Neural cell (in vitro differentiated cells): ENCODE measurements around the gene STK24. TPM values are rescaled to one million over a fixed set of nuclear protein-coding genes. Genes with fewer than 3 reads are reported as not detected.

ENCODE experiments used
- H2AFZ ChIP-seq: fragments of 200-600, 300-800 bp; sonication (generic), shearing (Covaris generic); 2 replicates; pipeline ENCODE4 v1.6.0; 2014; ENCODE audit warnings: low read depth, mild to moderate bottlenecking, antibody characterized with exemption, low read length, moderate library complexity
- H3F3A ChIP-seq: fragments of 200-600 bp; shearing (Covaris generic); 2 replicates; pipeline ENCODE4 v1.6.1; 2016; ENCODE audit warnings: mild to moderate bottlenecking, moderate library complexity, mixed read lengths, antibody characterized with exemption, low read length; ENCODE audit not compliant: insufficient read depth, poor library complexity, severe bottlenecking
- H3K27ac ChIP-seq: fragments of 200-600, 300-800 bp; sonication (generic), shearing (Covaris generic); 2 replicates; pipeline ENCODE4 v1.5.1; 2014; ENCODE audit warnings: mild to moderate bottlenecking, low read length, moderate library complexity
- H3K27me3 ChIP-seq: fragments of 300-800, 200-600 bp; sonication (generic), shearing (Covaris generic); 2 replicates; pipeline ENCODE4 v1.6.0; 2014; ENCODE audit warnings: mild to moderate bottlenecking, low read depth, low read length, moderate library complexity; ENCODE audit not compliant: insufficient read depth
- H3K36me3 ChIP-seq: fragments of 300-800, 200-600 bp; sonication (generic), shearing (Covaris generic); 2 replicates; pipeline ENCODE4 v1.5.1; 2014; ENCODE audit warnings: mild to moderate bottlenecking, antibody characterized with exemption, low read length, moderate library complexity; ENCODE audit not compliant: insufficient read depth
- H3K4me2 ChIP-seq: fragments of 300-800, 200-600 bp; sonication (generic), shearing (Covaris generic); 2 replicates; pipeline ENCODE4 v1.6.0; 2014; ENCODE audit warnings: mild to moderate bottlenecking, low read length
- H3K4me3 ChIP-seq: fragments of 300-800, 200-600 bp; sonication (generic), shearing (Covaris generic); 2 replicates; pipeline ENCODE4 v1.5.1; 2014; ENCODE audit warnings: mild to moderate bottlenecking, low read length, moderate library complexity
- H3K79me2 ChIP-seq: fragments of 200-600 bp; shearing (Covaris generic); replicated peaks from 2 replicates; pipeline ENCODE4 v1.6.0; 2014; ENCODE audit warnings: mild to moderate bottlenecking, low read length, moderate library complexity; ENCODE audit not compliant: insufficient read depth
- H3K9ac ChIP-seq: fragments of 300-800, 200-600 bp; sonication (generic), shearing (Covaris generic); 2 replicates; pipeline ENCODE4 v1.6.1; 2016; ENCODE audit warnings: mild to moderate bottlenecking, low read length, mixed read lengths
- H3K9me2 ChIP-seq: fragments of 200-600 bp; shearing (Covaris generic); 2 replicates; pipeline ENCODE4 v1.6.1; 2016; ENCODE audit warnings: mild to moderate bottlenecking, low read length, mixed read lengths; ENCODE audit not compliant: insufficient read depth
- H3K9me3 ChIP-seq: fragments of 200-600, 300-800 bp; sonication (generic), shearing (Covaris generic); 2 replicates; pipeline ENCODE4 v1.6.1; 2016; ENCODE audit warnings: mild to moderate bottlenecking, mixed run types, low read length, moderate library complexity, mixed read lengths
- H4K20me1 ChIP-seq: fragments of 200-600 bp; shearing (Covaris generic); 2 replicates; pipeline ENCODE4 v1.6.1; 2016; ENCODE audit warnings: mild to moderate bottlenecking, mixed run types; ENCODE audit not compliant: insufficient read depth
- EP300 ChIP-seq: fragments of 450-650 bp; conservative IDR thresholded peaks from 2 replicates; pipeline ENCODE4 v1.6.1; 2014; ENCODE audit warnings: antibody characterized with exemption, mild to moderate bottlenecking, moderate library complexity; ENCODE audit not compliant: poor library complexity, severe bottlenecking
- EZH2 ChIP-seq: fragments of 200-600, 300-800 bp; shearing (Covaris generic), sonication (generic); IDR thresholded peaks from 2 replicates; pipeline ENCODE4 v1.6.1; 2014; ENCODE audit warnings: antibody characterized with exemption, low read length, borderline replicate concordance, mild to moderate bottlenecking; ENCODE audit not compliant: insufficient read depth, poor library complexity, severe bottlenecking
- MXI1 ChIP-seq: fragments of 450-650 bp; conservative IDR thresholded peaks from 2 replicates; pipeline ENCODE4 v1.6.1; 2014; ENCODE audit warnings: antibody characterized with exemption, mild to moderate bottlenecking; ENCODE audit not compliant: poor library complexity, severe bottlenecking
- POLR2AphosphoS5 ChIP-seq: IDR thresholded peaks from 2 replicates; pipeline ENCODE4 v1.6.1; 2012
- RAD21 ChIP-seq: fragments of 450-650 bp; conservative IDR thresholded peaks from 2 replicates; pipeline ENCODE4 v1.6.1; 2014; ENCODE audit warnings: antibody characterized with exemption, mild to moderate bottlenecking, moderate library complexity
- SMC3 ChIP-seq: fragments of 450-650 bp; conservative IDR thresholded peaks from 2 replicates; pipeline ENCODE4 v1.6.1; 2014; ENCODE audit warnings: antibody characterized with exemption, mild to moderate bottlenecking, moderate library complexity; ENCODE audit not compliant: poor library complexity
- TAF1 ChIP-seq: IDR thresholded peaks from 2 replicates; pipeline ENCODE4 v1.6.1; 2012; ENCODE audit warnings: low read depth
- polyA plus RNA-seq: library from polyadenylated mRNA; depleted of rRNA; stranded (reverse); fragments of >200 nt; gene quantifications from 2 replicates; pipeline ENCODE4 v1.2.3, GENCODE V29; 2014
- TF ChIP-seq, protein P1 (sequence below): fragments of 450-650 bp; IDR thresholded peaks from 2 replicates; pipeline ENCODE4 v1.5.1; 2014; ENCODE audit warnings: antibody characterized with exemption, mild to moderate bottlenecking, moderate library complexity; ENCODE audit not compliant: poor library complexity, severe bottlenecking
- TF ChIP-seq, protein P2 (sequence below): IDR thresholded peaks from 2 replicates; pipeline ENCODE4 v1.6.1; 2012; ENCODE audit warnings: borderline replicate concordance

The STK24 gene
- polyA plus RNA-seq, 1 donor from 2014 or later = 66.0 TPM

DNA sequence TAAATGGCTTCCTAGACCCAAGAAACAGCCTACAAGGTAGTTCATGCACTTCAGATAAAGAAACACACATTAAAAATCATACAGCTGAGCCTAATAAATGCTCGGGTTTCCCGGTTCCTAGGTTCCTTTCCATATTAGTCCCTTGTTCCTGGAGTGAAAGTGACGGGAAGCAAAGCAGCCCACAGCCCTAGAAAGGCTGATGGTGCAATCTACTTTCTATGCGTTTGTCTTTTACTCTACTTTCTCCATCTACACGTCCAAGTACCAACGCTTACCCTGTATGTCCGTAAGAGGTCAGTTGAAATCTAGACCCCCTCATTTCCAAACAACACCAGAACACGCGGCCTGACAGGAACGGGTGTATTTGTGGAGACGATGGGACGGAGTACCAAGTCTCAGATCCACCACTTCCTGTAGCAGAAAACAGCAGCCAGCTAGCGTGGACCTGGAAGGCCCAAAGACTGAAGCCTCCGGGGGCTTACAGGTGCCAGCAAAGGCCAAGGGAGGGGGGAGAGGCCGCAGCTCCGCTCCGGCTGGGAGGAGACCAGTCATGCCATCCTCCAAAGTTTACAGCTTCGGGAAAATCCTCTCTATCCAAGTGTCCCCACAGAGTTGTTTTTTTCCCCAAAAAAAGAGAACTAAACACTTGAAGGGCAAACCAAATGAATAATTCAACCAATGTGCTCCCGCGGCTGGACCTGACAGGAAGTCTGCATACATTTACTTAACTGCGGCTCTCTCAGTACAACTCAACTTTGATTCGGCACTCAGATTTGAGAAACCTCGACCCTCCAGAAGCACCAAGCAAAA is 34.1 kb downstream of the STK24 start:
- H2AFZ ChIP-seq = no peak overlapping the region
- H3K9me3 ChIP-seq = peaks cover 3% of the 10 kb centered on the region
- H4K20me1 ChIP-seq = no peaks in the 10 kb centered on the region
- H3K4me3 ChIP-seq = no peak overlapping the region
- H3K4me2 ChIP-seq = no peak overlapping the region
- no peaks in the 10 kb centered on the region for H3K36me3 ChIP-seq
- no peaks in the 10 kb centered on the region for H3K27me3 ChIP-seq
- H3K27ac ChIP-seq = no peak overlapping the region
- H3F3A ChIP-seq = no peaks in the 10 kb centered on the region
- no peaks in the 10 kb centered on the region for H3K9me2 ChIP-seq
- peaks cover 56% of the 10 kb centered on the region for H3K79me2 ChIP-seq
- TF ChIP-seq RAD21 = no peak
- TF ChIP-seq, protein P1, sequence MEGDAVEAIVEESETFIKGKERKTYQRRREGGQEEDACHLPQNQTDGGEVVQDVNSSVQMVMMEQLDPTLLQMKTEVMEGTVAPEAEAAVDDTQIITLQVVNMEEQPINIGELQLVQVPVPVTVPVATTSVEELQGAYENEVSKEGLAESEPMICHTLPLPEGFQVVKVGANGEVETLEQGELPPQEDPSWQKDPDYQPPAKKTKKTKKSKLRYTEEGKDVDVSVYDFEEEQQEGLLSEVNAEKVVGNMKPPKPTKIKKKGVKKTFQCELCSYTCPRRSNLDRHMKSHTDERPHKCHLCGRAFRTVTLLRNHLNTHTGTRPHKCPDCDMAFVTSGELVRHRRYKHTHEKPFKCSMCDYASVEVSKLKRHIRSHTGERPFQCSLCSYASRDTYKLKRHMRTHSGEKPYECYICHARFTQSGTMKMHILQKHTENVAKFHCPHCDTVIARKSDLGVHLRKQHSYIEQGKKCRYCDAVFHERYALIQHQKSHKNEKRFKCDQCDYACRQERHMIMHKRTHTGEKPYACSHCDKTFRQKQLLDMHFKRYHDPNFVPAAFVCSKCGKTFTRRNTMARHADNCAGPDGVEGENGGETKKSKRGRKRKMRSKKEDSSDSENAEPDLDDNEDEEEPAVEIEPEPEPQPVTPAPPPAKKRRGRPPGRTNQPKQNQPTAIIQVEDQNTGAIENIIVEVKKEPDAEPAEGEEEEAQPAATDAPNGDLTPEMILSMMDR = no peak
- TF ChIP-seq EP300 = no peak
- no peak for TF ChIP-seq EZH2
- TF ChIP-seq MXI1 = no peak
- TF ChIP-seq, protein P2, sequence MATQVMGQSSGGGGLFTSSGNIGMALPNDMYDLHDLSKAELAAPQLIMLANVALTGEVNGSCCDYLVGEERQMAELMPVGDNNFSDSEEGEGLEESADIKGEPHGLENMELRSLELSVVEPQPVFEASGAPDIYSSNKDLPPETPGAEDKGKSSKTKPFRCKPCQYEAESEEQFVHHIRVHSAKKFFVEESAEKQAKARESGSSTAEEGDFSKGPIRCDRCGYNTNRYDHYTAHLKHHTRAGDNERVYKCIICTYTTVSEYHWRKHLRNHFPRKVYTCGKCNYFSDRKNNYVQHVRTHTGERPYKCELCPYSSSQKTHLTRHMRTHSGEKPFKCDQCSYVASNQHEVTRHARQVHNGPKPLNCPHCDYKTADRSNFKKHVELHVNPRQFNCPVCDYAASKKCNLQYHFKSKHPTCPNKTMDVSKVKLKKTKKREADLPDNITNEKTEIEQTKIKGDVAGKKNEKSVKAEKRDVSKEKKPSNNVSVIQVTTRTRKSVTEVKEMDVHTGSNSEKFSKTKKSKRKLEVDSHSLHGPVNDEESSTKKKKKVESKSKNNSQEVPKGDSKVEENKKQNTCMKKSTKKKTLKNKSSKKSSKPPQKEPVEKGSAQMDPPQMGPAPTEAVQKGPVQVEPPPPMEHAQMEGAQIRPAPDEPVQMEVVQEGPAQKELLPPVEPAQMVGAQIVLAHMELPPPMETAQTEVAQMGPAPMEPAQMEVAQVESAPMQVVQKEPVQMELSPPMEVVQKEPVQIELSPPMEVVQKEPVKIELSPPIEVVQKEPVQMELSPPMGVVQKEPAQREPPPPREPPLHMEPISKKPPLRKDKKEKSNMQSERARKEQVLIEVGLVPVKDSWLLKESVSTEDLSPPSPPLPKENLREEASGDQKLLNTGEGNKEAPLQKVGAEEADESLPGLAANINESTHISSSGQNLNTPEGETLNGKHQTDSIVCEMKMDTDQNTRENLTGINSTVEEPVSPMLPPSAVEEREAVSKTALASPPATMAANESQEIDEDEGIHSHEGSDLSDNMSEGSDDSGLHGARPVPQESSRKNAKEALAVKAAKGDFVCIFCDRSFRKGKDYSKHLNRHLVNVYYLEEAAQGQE = no peak
- TF ChIP-seq SMC3 = no peak
- no peak for TF ChIP-seq TAF1
- TF ChIP-seq POLR2AphosphoS5 = no peak
- H3K9ac ChIP-seq = no peak overlapping the region

DNA sequence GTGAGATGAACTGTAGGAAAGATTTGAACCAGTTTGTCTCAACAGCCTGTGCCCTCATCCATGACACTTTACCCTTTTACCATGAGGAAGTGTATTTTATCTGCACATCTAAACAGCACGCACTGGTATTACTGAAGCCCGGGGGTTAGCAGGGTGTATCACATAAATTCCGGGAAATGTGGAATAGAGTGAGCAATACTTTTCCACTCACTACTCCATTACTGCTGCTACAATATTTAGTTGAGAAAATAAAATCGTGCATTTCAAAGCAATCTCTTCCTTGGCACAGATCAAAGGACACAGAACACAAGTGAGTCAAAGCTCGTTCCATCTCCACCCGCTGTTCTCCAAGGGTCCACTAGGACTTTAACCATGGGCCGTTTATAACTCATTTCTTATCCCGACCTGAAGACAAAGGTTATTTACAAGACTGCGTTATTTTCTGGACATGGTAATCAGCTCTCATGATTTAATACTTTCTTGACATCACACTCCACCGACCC is 35.2 kb downstream of the STK24 start:
- Histone ChIP-seq H3K9me2 (no peaks in the 10 kb centered on the region), H4K20me1 (no peaks in the 10 kb centered on the region), H3K27ac (no peak overlapping the region)

More for the DNA sequence above, 35.2 kb downstream of the STK24 start:
- H2AFZ ChIP-seq = no peak overlapping the region
- no peaks in the 10 kb centered on the region for H3K36me3 ChIP-seq
- peaks cover 56% of the 10 kb centered on the region for H3K79me2 ChIP-seq
- no peaks in the 10 kb centered on the region for H3F3A ChIP-seq
- no peak for TF ChIP-seq TAF1
- TF ChIP-seq MXI1 = no peak
- TF ChIP-seq RAD21 = no peak
- TF ChIP-seq SMC3 = no peak
- TF ChIP-seq POLR2AphosphoS5 = no peak
- TF ChIP-seq, protein P1 = no peak
- no peak for TF ChIP-seq EZH2
- no peak for TF ChIP-seq EP300
- H3K9me3 ChIP-seq = peaks cover 3% of the 10 kb centered on the region
- H3K4me2 ChIP-seq = no peak overlapping the region
- H3K9ac ChIP-seq = no peak overlapping the region
- H3K27me3 ChIP-seq = no peaks in the 10 kb centered on the region
- no peak overlapping the region for H3K4me3 ChIP-seq
